ENCODE results near the gene PSMB9. TPM values are rescaled to one million over a fixed set of nuclear protein-coding genes. Genes with fewer than 3 reads are reported as not detected.

Gene PSMB9
- polyA plus RNA-seq, 3 donors, result 204 to 405 (median 350) TPM

GRCh38 chr6:32889533-32889932, 35.5 kb downstream of the PSMB9 start:
- no peaks in the 10 kb centered on the region for H3K36me3 Mint-ChIP-seq
- no peaks in the 10 kb centered on the region for H4K20me1 ChIP-seq (ENCODE audit: insufficient read depth, low read length)
- WGBS (ENCODE audit: insufficient coverage), result no CpG with 5 or more reads among the region's 1 CpG
- TF ChIP-seq, protein P1, sequence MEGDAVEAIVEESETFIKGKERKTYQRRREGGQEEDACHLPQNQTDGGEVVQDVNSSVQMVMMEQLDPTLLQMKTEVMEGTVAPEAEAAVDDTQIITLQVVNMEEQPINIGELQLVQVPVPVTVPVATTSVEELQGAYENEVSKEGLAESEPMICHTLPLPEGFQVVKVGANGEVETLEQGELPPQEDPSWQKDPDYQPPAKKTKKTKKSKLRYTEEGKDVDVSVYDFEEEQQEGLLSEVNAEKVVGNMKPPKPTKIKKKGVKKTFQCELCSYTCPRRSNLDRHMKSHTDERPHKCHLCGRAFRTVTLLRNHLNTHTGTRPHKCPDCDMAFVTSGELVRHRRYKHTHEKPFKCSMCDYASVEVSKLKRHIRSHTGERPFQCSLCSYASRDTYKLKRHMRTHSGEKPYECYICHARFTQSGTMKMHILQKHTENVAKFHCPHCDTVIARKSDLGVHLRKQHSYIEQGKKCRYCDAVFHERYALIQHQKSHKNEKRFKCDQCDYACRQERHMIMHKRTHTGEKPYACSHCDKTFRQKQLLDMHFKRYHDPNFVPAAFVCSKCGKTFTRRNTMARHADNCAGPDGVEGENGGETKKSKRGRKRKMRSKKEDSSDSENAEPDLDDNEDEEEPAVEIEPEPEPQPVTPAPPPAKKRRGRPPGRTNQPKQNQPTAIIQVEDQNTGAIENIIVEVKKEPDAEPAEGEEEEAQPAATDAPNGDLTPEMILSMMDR (IDR thresholded peaks at IDR 0.05), result no peak
- H3K27ac Mint-ChIP-seq, result no peak overlapping the region
- H3K4me1 Mint-ChIP-seq, result peaks cover 14% of the 10 kb centered on the region
- no peak overlapping the region for H3K27ac ChIP-seq (ENCODE audit: low read depth in 1 of 2, low read length in 2 of 2)
- no peaks in the 10 kb centered on the region for H3K9me3 Mint-ChIP-seq
- peaks cover 4 to 12% of the 10 kb centered on the region in 2 donors for H3K4me1 ChIP-seq (ENCODE audit: control insufficient read depth in 1 of 2, insufficient read depth in 2 of 2, low read length in 2 of 2)
- no peak overlapping the region for H3K9ac ChIP-seq (ENCODE audit: insufficient read depth, low read length, poor library complexity, severe bottlenecking)
- no peak overlapping the region for H2AFZ ChIP-seq (ENCODE audit: insufficient read depth, low read depth, low read length, poor library complexity, severe bottlenecking)
- no peak for DNase-seq
- H3K36me3 ChIP-seq (replicated peaks in 1 of 2; ENCODE audit: control insufficient read depth in 1 of 2, insufficient read depth in 2 of 2, low read length in 2 of 2), result no peaks in the 10 kb centered on the region
- peaks cover 0 to 2% (median 0%) of the 10 kb centered on the region in 3 donors for H3K27me3 Mint-ChIP-seq (ENCODE audit: low read depth in 3 of 3)
- no peaks in the 10 kb centered on the region for H3K9me3 ChIP-seq (replicated peaks in 1 of 2; ENCODE audit: control insufficient read depth in 1 of 2, insufficient read depth in 1 of 2, low read length in 2 of 2)
- intact Hi-C loops (cut with micrococcal nuclease), result loop anchor here in 1 of 2 donors (5.0 kb wide), 1 partner anchor 43 kb away; no protein-coding TSS in a partner anchor
- H3K4me3 ChIP-seq (replicated peaks in 1 of 3; ENCODE audit: low read depth in 2 of 3, low read length in 3 of 3), result no peak overlapping the region
- H3K27me3 ChIP-seq (ENCODE audit: control insufficient read depth in 2 of 2, insufficient read depth in 2 of 2, low read length in 2 of 2), result no peaks in the 10 kb centered on the region
- H3K79me2 ChIP-seq (ENCODE audit: insufficient read depth, low read length), result peaks cover under 1% of the 10 kb centered on the region
- no peak overlapping the region for H3K4me3 Mint-ChIP-seq
- H3K4me2 ChIP-seq (replicated peaks; ENCODE audit: extremely low read depth, low read length, poor library complexity, severe bottlenecking), result no peak overlapping the region

DNA sequence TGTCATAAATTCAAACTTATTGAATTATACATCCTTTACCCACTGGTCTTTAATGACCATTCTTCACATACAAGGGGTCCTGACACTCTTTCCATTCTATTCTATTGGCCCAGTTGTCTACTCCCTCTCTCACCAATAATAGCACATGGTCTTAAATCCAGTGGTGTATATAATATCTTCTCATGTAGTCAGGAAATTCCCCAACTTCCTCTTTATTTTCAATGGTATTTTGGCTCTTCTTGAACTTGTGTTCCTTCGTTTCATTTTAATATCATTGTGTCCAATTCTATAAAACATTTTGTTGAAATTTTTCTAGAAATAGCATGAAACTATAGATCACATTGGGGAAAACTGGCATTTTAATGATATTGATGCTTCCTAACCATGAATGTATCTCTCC, 36.8 kb downstream of the PSMB9 start:
- peaks cover 14% of the 10 kb centered on the region for H3K79me2 ChIP-seq (ENCODE audit: insufficient read depth, low read length)
- intact Hi-C loops (cut with micrococcal nuclease), result loop anchor here in 1 of 2 donors (5.0 to 10.0 kb wide), 2 partner anchors 41 to 194 kb away; no protein-coding TSS in a partner anchor
- no peak overlapping the region for H2AFZ ChIP-seq (ENCODE audit: insufficient read depth, low read depth, low read length, poor library complexity, severe bottlenecking)
- no peaks in the 10 kb centered on the region for H3K27me3 ChIP-seq (ENCODE audit: control insufficient read depth in 2 of 2, insufficient read depth in 2 of 2, low read length in 2 of 2)
- no peaks in the 10 kb centered on the region for H3K36me3 ChIP-seq (replicated peaks in 1 of 2; ENCODE audit: control insufficient read depth in 1 of 2, insufficient read depth in 2 of 2, low read length in 2 of 2)
- no peaks in the 10 kb centered on the region for H3K36me3 Mint-ChIP-seq
- H4K20me1 ChIP-seq (ENCODE audit: insufficient read depth, low read length), result no peaks in the 10 kb centered on the region
- no peak overlapping the region for H3K27ac ChIP-seq (ENCODE audit: low read depth in 1 of 2, low read length in 2 of 2)
- no peak overlapping the region for H3K4me3 ChIP-seq (replicated peaks in 1 of 3; ENCODE audit: low read depth in 2 of 3, low read length in 3 of 3)
- H3K27ac Mint-ChIP-seq, result no peak overlapping the region
- no peak overlapping the region for H3K9ac ChIP-seq (ENCODE audit: insufficient read depth, low read length, poor library complexity, severe bottlenecking)
- no peak overlapping the region for H3K4me2 ChIP-seq (replicated peaks; ENCODE audit: extremely low read depth, low read length, poor library complexity, severe bottlenecking)
- H3K9me3 Mint-ChIP-seq, result no peaks in the 10 kb centered on the region
- peaks cover 24% of the 10 kb centered on the region for H3K4me1 Mint-ChIP-seq
- peaks cover 0 to 2% (median 1%) of the 10 kb centered on the region in 3 donors for H3K27me3 Mint-ChIP-seq (ENCODE audit: low read depth in 3 of 3)
- H3K9me3 ChIP-seq (replicated peaks in 1 of 2; ENCODE audit: control insufficient read depth in 1 of 2, insufficient read depth in 1 of 2, low read length in 2 of 2), result no peaks in the 10 kb centered on the region
- no CpG with 5 or more reads among the region's 1 CpG for WGBS (ENCODE audit: insufficient coverage)
- H3K4me1 ChIP-seq (ENCODE audit: control insufficient read depth in 1 of 2, insufficient read depth in 2 of 2, low read length in 2 of 2), result peaks cover 14 to 23% of the 10 kb centered on the region in 2 donors
- H3K4me3 Mint-ChIP-seq, result no peak overlapping the region
- TF ChIP-seq, protein P1 (IDR thresholded peaks at IDR 0.05), result no peak
- DNase-seq, result peak in 1 of 3 donors; percentile 47
